K562 (cell line): ENCODE results near the gene BOLA1. TPM values are rescaled to one million over a fixed set of nuclear protein-coding genes. Genes with fewer than 3 reads are reported as not detected.
A peak's percentile ranks its signal among the peaks of the same experiment; 100 is the strongest.

Experiments
- BRD9 ChIP-seq: fragments of 450-650 bp; IDR thresholded peaks from 2 replicates; pipeline ENCODE4 v1.6.1; 2018; ENCODE audit warnings: low read depth; ENCODE audit not compliant: partially characterized antibody
- CBX3 ChIP-seq, 2 experiments: IDR thresholded peaks; 1 replicate in 1 of 2; 2 replicates in 1 of 2; pipeline ENCODE4 v1.6.1; 2012; ENCODE audit warnings: inconsistent platforms in 2 of 2, low read length in 2 of 2, borderline replicate concordance in 1 of 2, control low read depth in 1 of 2
- E2F1 ChIP-seq: sonication (generic); formaldehyde crosslinking; IDR thresholded peaks from 2 replicates; pipeline ENCODE4 v1.8.1; 2023; ENCODE audit warnings: mild to moderate bottlenecking, missing genetic modification reagents, moderate library complexity
- FOXJ3 ChIP-seq: sonication (generic); formaldehyde crosslinking; IDR thresholded peaks from 2 replicates; pipeline ENCODE4 v1.4.0; 2020; ENCODE audit warnings: mild to moderate bottlenecking, missing genetic modification reagents
- ILK ChIP-seq: fragments of 450-650 bp; IDR thresholded peaks from 2 replicates; pipeline ENCODE4 v1.6.1; 2016; ENCODE audit warnings: missing genetic modification characterization, low read depth, mild to moderate bottlenecking, missing compliant biosample characterization, moderate library complexity, borderline replicate concordance
- MCM5 ChIP-seq: fragments of 450-650 bp; IDR thresholded peaks from 2 replicates; pipeline ENCODE4 v1.6.1; 2016; ENCODE audit warnings: low read depth
- MYC ChIP-seq, 2 experiments: fragments of 250-450 bp in 1 of 2; sonication (Bioruptor Pico) in 1 of 2; IDR thresholded peaks; 2 replicates each; pipeline versions ENCODE4 v1.5.1 to v1.6.1; 2012 to 2021; ENCODE audit warnings: low read depth in 2 of 2, borderline replicate concordance in 1 of 2, improper control_type of control experiment in 1 of 2, low read length in 1 of 2, mild to moderate bottlenecking in 1 of 2, moderate library complexity in 1 of 2
- PHF20 ChIP-seq: fragments of 450-650 bp; IDR thresholded peaks from 2 replicates; pipeline ENCODE4 v1.6.1; 2018; ENCODE audit not compliant: partially characterized antibody
- PHF8 ChIP-seq: fragments of 200-600 bp; sonication (generic); IDR thresholded peaks from 2 replicates; pipeline ENCODE4 v1.6.1; 2012; ENCODE audit warnings: mixed run types, mild to moderate bottlenecking, inconsistent platforms, low read length, moderate library complexity, borderline replicate concordance
- PML ChIP-seq: IDR thresholded peaks from 2 replicates; pipeline ENCODE4 v1.6.1; 2012; ENCODE audit warnings: low read length, inconsistent platforms
- RBM15 ChIP-seq: fragments of 200-400 bp; formaldehyde crosslinking; IDR thresholded peaks from 2 replicates; pipeline ENCODE4 v1.6.1; 2018; ENCODE audit warnings: mild to moderate bottlenecking, low read length, moderate library complexity; ENCODE audit not compliant: insufficient read depth
- RBM39 ChIP-seq: fragments of 200-400 bp; formaldehyde crosslinking; optimal IDR thresholded peaks from 2 replicates; pipeline ENCODE3; 2018; ENCODE audit warnings: low read depth, low read length
- SAP30 ChIP-seq: fragments of 200-600 bp; sonication (generic); IDR thresholded peaks from 2 replicates; pipeline ENCODE4 v1.6.1; 2012; ENCODE audit warnings: borderline replicate concordance, low read depth, mild to moderate bottlenecking, moderate library complexity, low read length, control low read depth, inconsistent platforms; ENCODE audit not compliant: insufficient read depth, poor library complexity, severe bottlenecking
- STAT6 ChIP-seq: sonication (generic); formaldehyde crosslinking; IDR thresholded peaks from 2 replicates; pipeline ENCODE4 v1.8.1; 2023; ENCODE audit warnings: mild to moderate bottlenecking, missing genetic modification reagents
- TBL1XR1 ChIP-seq, 2 experiments: IDR thresholded peaks; 2 replicates each; pipeline ENCODE4 v1.6.1; 2012; ENCODE audit warnings: improper control_type of control experiment in 2 of 2, low read length in 2 of 2, mild to moderate bottlenecking in 1 of 2
- TCF7 ChIP-seq: sonication (generic); IDR thresholded peaks from 2 replicates; pipeline ENCODE4 v1.6.1; 2016; ENCODE audit warnings: antibody characterized with exemption, borderline replicate concordance
- TRIM24 ChIP-seq, 2 experiments: fragments of 450-650 bp; IDR thresholded peaks; 2 replicates each; pipeline ENCODE4 v1.6.1; 2016
- TRIM28 ChIP-seq: fragments of 450-650 bp; IDR thresholded peaks from 2 replicates; pipeline ENCODE4 v1.6.1; 2017
- WHSC1 ChIP-seq: IDR thresholded peaks from one replicate; pipeline ENCODE4 v1.6.1; 2012; ENCODE audit warnings: low read length, control low read depth, inconsistent platforms
- ZBTB7A ChIP-seq: IDR thresholded peaks from 2 replicates; pipeline ENCODE4 v1.6.1; 2011; ENCODE audit warnings: low read depth, mild to moderate bottlenecking, low read length, moderate library complexity, borderline replicate concordance; ENCODE audit not compliant: control insufficient read depth
- ZNF197 ChIP-seq: fragments of 200-800 bp; sonication (Bioruptor generic); IDR thresholded peaks from 2 replicates; pipeline ENCODE4 v1.6.1; 2016; ENCODE audit warnings: low read depth, missing genetic modification characterization, missing compliant biosample characterization
- ZNF274 ChIP-seq: IDR thresholded peaks from 2 replicates; pipeline ENCODE4 v1.6.1; 2011; ENCODE audit warnings: low read depth, mild to moderate bottlenecking, low read length, moderate library complexity, borderline replicate concordance
- ZNF347 ChIP-seq: fragments of 450-650 bp; formaldehyde crosslinking; IDR thresholded peaks from 2 replicates; pipeline ENCODE4 v1.4.0; 2020; ENCODE audit warnings: low read depth, mild to moderate bottlenecking, moderate library complexity
- ZNF408 ChIP-seq: fragments of 250-450 bp; sonication (Bioruptor Pico); IDR thresholded peaks from 2 replicates; pipeline ENCODE4 v1.4.0; 2020; ENCODE audit warnings: low read depth, mild to moderate bottlenecking, moderate library complexity
- ZSCAN32 ChIP-seq: fragments of 450-650 bp; formaldehyde crosslinking; IDR thresholded peaks from 2 replicates; pipeline ENCODE4 v1.4.0; 2020; ENCODE audit warnings: mild to moderate bottlenecking, moderate library complexity
- polyA plus RNA-seq, 8 experiments: library from polyadenylated mRNA; depleted of rRNA in 4 of 8; stranded (reverse) in 5 of 8; unstranded in 3 of 8; fragments of >200 nt; fragmentation: Nextera tagmentation in 2 of 8; fragmentation: Illumina TruSeq in 1 of 8; extraction: Ambion mirVana in 2 of 8; extraction: Trizol in 1 of 8; gene quantifications; 2 replicates each; pipeline versions ENCODE4 v1.2.1 to v1.2.3, GENCODE V29; 2011 to 2014; ENCODE audit warnings: inconsistent platforms in 1 of 8, missing spikeins in 1 of 8
- total RNA-seq, 7 experiments: library from RNA; depleted of rRNA in 6 of 7; stranded (reverse); fragments of >200 nt in 6 of 7; fragmentation: Illumina TruSeq in 2 of 7; extraction: Trizol in 2 of 7; gene quantifications; 2 replicates each; pipeline versions ENCODE4 v1.2.1 to v1.2.3, GENCODE V29; 2011 to 2021; ENCODE audit warnings: low replicate concordance in 1 of 7

Gene BOLA1
- total and polyA plus RNA-seq, 9 of the 15 experiments (the other 6 are each of a cell fraction or from before 2014, with no cell fraction given), result 0.18 to 1.2 (median 0.40) TPM; not detected in 2

- no peak for TF ChIP-seq WHSC1
- no peak for TF ChIP-seq ZNF347 (CRISPR knock-in tag)
- no peak for TF ChIP-seq FOXJ3 (CRISPR knock-in tag)
- TF ChIP-seq ILK (tag), result no peak
- TF ChIP-seq SAP30, result peak; percentile 68
- no peak for TF ChIP-seq TRIM24 (IDR thresholded peaks at IDR 0.05)
- no peak for TF ChIP-seq ZBTB7A
- TF ChIP-seq ZNF197 (CRISPR knock-in tag), result no peak
- TF ChIP-seq MCM5, result no peak
- no peak for TF ChIP-seq ZNF408
- TF ChIP-seq TCF7, result no peak
- TF ChIP-seq E2F1 (CRISPR knock-in tag), result peak; percentile 15; the same call in 1 of the 2 replicates
- TF ChIP-seq STAT6 (CRISPR knock-in tag), result no peak
- TF ChIP-seq ZSCAN32, result no peak
- no peak for TF ChIP-seq RBM15
- TF ChIP-seq MYC (IDR thresholded peaks at IDR 0.05; ENCODE audit: low read depth, low read length), result no peak
- no peak for TF ChIP-seq MYC (CRISPR knock-in tag; IDR thresholded peaks at IDR 0.05; ENCODE audit: borderline replicate concordance, low read depth)
- no peak for TF ChIP-seq ZNF274
- no peak; the same call in 1 of the 2 replicates for TF ChIP-seq PHF8
- TF ChIP-seq PHF20, result no peak
- peak in 1 of 2 experiments; percentile 89; a peak in 1 of 4 replicates for TF ChIP-seq TBL1XR1 (IDR thresholded peaks at IDR 0.05; ENCODE audit: low read length in 2 of 2)
- TF ChIP-seq PML, result no peak; the same call in none of the 2 replicates
- TF ChIP-seq BRD9, result no peak
- no peak for TF ChIP-seq CBX3 (IDR thresholded peaks at IDR 0.05; ENCODE audit: borderline replicate concordance in 1 of 2, low read length in 2 of 2)
- no peak for TF ChIP-seq RBM39
- no peak for TF ChIP-seq TRIM28
These were observed 13.8 kb upstream of the BOLA1 start (continued) for GRCh38 chr1:149885339-149886120.
